ENCODE data around the gene NHSL2. TPM values are rescaled to one million over a fixed set of nuclear protein-coding genes. Genes with fewer than 3 reads are reported as not detected.

Gene NHSL2
- total RNA-seq, 1 experiment from 2014 or later, result 0.58 TPM

GRCh38 chrX:72122621-72123337 lies 212.1 kb downstream of the NHSL2 start:
- DNase-seq (ENCODE audit: low spot score), result no peak
- Histone ChIP-seq H3K36me3 (ENCODE audit: insufficient read depth, low read length, poor library complexity, severe bottlenecking) (no peaks in the 10 kb centered on the region), H3K4me3 (ENCODE audit: low read depth, low read length, poor library complexity, severe bottlenecking) (no peak overlapping the region), H3K9me3 (ENCODE audit: low read depth, low read length, poor library complexity, severe bottlenecking) (no peaks in the 10 kb centered on the region), H3K27me3 (replicated peaks; ENCODE audit: insufficient read depth, low read depth, low read length, poor library complexity) (no peaks in the 10 kb centered on the region), H3K27ac (ENCODE audit: low read depth, low read length, poor library complexity, severe bottlenecking) (peak overlapping the region; percentile 70), H3K4me1 (ENCODE audit: insufficient read depth, low read length, poor library complexity, severe bottlenecking) (peaks cover 40% of the 10 kb centered on the region)
- CTCF ChIA-PET, result no interaction called here
- intact Hi-C loops (cut with micrococcal nuclease; ENCODE audit: unreplicated experiment), result no loop called here
- no peak for TF ChIP-seq EZH2 (IDR thresholded peaks at IDR 0.05; ENCODE audit: borderline replicate concordance, low read depth, low read length, poor library complexity, severe bottlenecking)
- POLR2A ChIA-PET (ENCODE audit: low non-redundant PET), result no interaction called here
- no TSS peak for BruUV-seq (replicated peaks)

GRCh38 chrX:72123471-72124185 lies 213.0 kb downstream of the NHSL2 start:
- Histone ChIP-seq H3K36me3 (ENCODE audit: insufficient read depth, low read length, poor library complexity, severe bottlenecking) (no peaks in the 10 kb centered on the region), H3K27me3 (replicated peaks; ENCODE audit: insufficient read depth, low read depth, low read length, poor library complexity) (no peaks in the 10 kb centered on the region), H3K9me3 (ENCODE audit: low read depth, low read length, poor library complexity, severe bottlenecking) (no peaks in the 10 kb centered on the region), H3K4me3 (ENCODE audit: low read depth, low read length, poor library complexity, severe bottlenecking) (no peak overlapping the region), H3K27ac (ENCODE audit: low read depth, low read length, poor library complexity, severe bottlenecking) (peak overlapping the region; percentile 70), H3K4me1 (ENCODE audit: insufficient read depth, low read length, poor library complexity, severe bottlenecking) (peaks cover 40% of the 10 kb centered on the region)
- CTCF ChIA-PET, result no interaction called here
- intact Hi-C loops (cut with micrococcal nuclease; ENCODE audit: unreplicated experiment), result no loop called here
- TF ChIP-seq CTCF (conservative IDR thresholded peaks at IDR 0.05; ENCODE audit: low read depth, low read length) (no peak), EZH2 (IDR thresholded peaks at IDR 0.05; ENCODE audit: borderline replicate concordance, low read depth, low read length, poor library complexity, severe bottlenecking) (no peak)
- DNase-seq (ENCODE audit: low spot score), result peak; percentile 88
- BruUV-seq (replicated peaks), result no TSS peak
- POLR2A ChIA-PET (ENCODE audit: low non-redundant PET), result no interaction called here

- Histone ChIP-seq H3K27ac (ENCODE audit: low read depth, low read length, poor library complexity, severe bottlenecking) (peak overlapping the region; percentile 70), H3K9me3 (ENCODE audit: low read depth, low read length, poor library complexity, severe bottlenecking) (no peaks in the 10 kb centered on the region), H3K4me1 (ENCODE audit: insufficient read depth, low read length, poor library complexity, severe bottlenecking) (peaks cover 40% of the 10 kb centered on the region), H3K36me3 (ENCODE audit: insufficient read depth, low read length, poor library complexity, severe bottlenecking) (no peaks in the 10 kb centered on the region), H3K4me3 (ENCODE audit: low read depth, low read length, poor library complexity, severe bottlenecking) (no peak overlapping the region), H3K27me3 (replicated peaks; ENCODE audit: insufficient read depth, low read depth, low read length, poor library complexity) (no peaks in the 10 kb centered on the region)
- no peak for DNase-seq (ENCODE audit: low spot score)
- no TSS peak for BruUV-seq (replicated peaks)
- intact Hi-C loops (cut with micrococcal nuclease; ENCODE audit: unreplicated experiment), result no loop called here
- ChIA-PET POLR2A (ENCODE audit: low non-redundant PET) (no interaction called here), CTCF (no interaction called here)
- no peak for TF ChIP-seq EZH2 (IDR thresholded peaks at IDR 0.05; ENCODE audit: borderline replicate concordance, low read depth, low read length, poor library complexity, severe bottlenecking)
- no peak for TF ChIP-seq CTCF (conservative IDR thresholded peaks at IDR 0.05; ENCODE audit: low read depth, low read length)
Measured at GRCh38 chrX:72124540-72125201, 214.0 kb downstream of the NHSL2 start.

Measured in A673 (cell line).